Stimulated activated CD4-positive, alpha-beta T cell treated with anti-CD3 and anti-CD28 coated beads, Interleukin-4, amount 100 ng/mL, for 1 hour (primary cell): Measurements from ENCODE around the gene TIMM50.
A peak's percentile ranks its signal among the peaks of the same experiment; 100 is the strongest.

Source experiments
- DNase-seq: peaks from one replicate; pipeline ENCODE4 v3.0.0-alpha.2; 2020

Gene TIMM50

GRCh38 chr19:39539165-39539517 lies 58.5 kb downstream of the TIMM50 start:
- DNase-seq = no peak

- peak; percentile 94 for DNase-seq
Measured at GRCh38 chr19:39539518-39540332, 59.1 kb downstream of the TIMM50 start, which contains the start of gene EID2. EID2 (minus strand) TSS chr19:39540161; CDS start chr19:39540079, 82 bp downstream.

- DNase-seq = no peak
Measured at GRCh38 chr19:39540333-39540673, 59.7 kb downstream of the TIMM50 start.
